Rectal smooth muscle tissue (tissue), 1 donor: ENCODE measurements around the gene SLC9C2.
"Not testable (repeated sequence)": the region's sequence is repeated elsewhere in the genome, so short reads cannot be mapped to it uniquely, and the experiment has no call there.

Source experiments
- H3K27ac ChIP-seq: one replicate; pipeline ENCODE4 v1.7.0; 2013; ENCODE audit warnings: low read depth, low read length, inconsistent platforms
- H3K27me3 ChIP-seq: one replicate; pipeline ENCODE4 v1.7.0; 2013; ENCODE audit warnings: low read length; ENCODE audit not compliant: control insufficient read depth, insufficient read depth
- H3K36me3 ChIP-seq: one replicate; pipeline ENCODE4 v1.7.0; 2013; ENCODE audit warnings: low read length; ENCODE audit not compliant: control insufficient read depth, insufficient read depth
- H3K4me1 ChIP-seq: one replicate; pipeline ENCODE4 v1.7.0; 2013; ENCODE audit warnings: low read length; ENCODE audit not compliant: control insufficient read depth, insufficient read depth
- H3K4me3 ChIP-seq: one replicate; pipeline ENCODE4 v1.7.0; 2013; ENCODE audit warnings: low read length
- H3K9ac ChIP-seq: one replicate; pipeline ENCODE4 v1.7.0; 2013; ENCODE audit warnings: low read length

Gene SLC9C2

GRCh38 chr1:173613086-173613485 lies 10.2 kb upstream of the SLC9C2 start:
- H3K36me3 ChIP-seq, H3K4me1 ChIP-seq, H3K9ac ChIP-seq, H3K4me3 ChIP-seq, H3K27ac ChIP-seq, H3K27me3 ChIP-seq: not testable (repeated sequence)

- Histone ChIP-seq H3K4me1 (no peaks in the 10 kb centered on the region), H3K4me3 (no peak overlapping the region), H3K9ac (no peak overlapping the region), H3K36me3 (no peaks in the 10 kb centered on the region), H3K27ac (no peak overlapping the region), H3K27me3 (no peaks in the 10 kb centered on the region)
These were observed 5.8 kb upstream of the SLC9C2 start for GRCh38 chr1:173608503-173609216.

- H3K27ac ChIP-seq, result no peak overlapping the region
- no peak overlapping the region for H3K9ac ChIP-seq
- no peaks in the 10 kb centered on the region for H3K4me1 ChIP-seq
- H3K4me3 ChIP-seq, result no peak overlapping the region
- no peaks in the 10 kb centered on the region for H3K36me3 ChIP-seq
- H3K27me3 ChIP-seq, result no peaks in the 10 kb centered on the region
These were observed 1.3 kb downstream of the SLC9C2 start for GRCh38 chr1:173601588-173601987.

- no peak overlapping the region for H3K4me3 ChIP-seq
- no peaks in the 10 kb centered on the region for H3K4me1 ChIP-seq
- no peak overlapping the region for H3K9ac ChIP-seq
These were observed 6.6 kb downstream of the SLC9C2 start for GRCh38 chr1:173596097-173596825.

GRCh38 chr1:173591138-173591537 lies 11.7 kb downstream of the SLC9C2 start:
- H3K4me3 ChIP-seq, H3K4me1 ChIP-seq, H3K36me3 ChIP-seq, H3K9ac ChIP-seq, H3K27me3 ChIP-seq, H3K27ac ChIP-seq: not testable (repeated sequence)

More at GRCh38 chr1:173596097-173596825, 6.6 kb downstream of the SLC9C2 start:
- Histone ChIP-seq H3K27me3 (no peaks in the 10 kb centered on the region), H3K27ac (no peak overlapping the region), H3K36me3 (no peaks in the 10 kb centered on the region)

- Histone ChIP-seq H3K27me3 (no peaks in the 10 kb centered on the region), H3K9ac (no peak overlapping the region), H3K4me1 (no peaks in the 10 kb centered on the region), H3K27ac (no peak overlapping the region), H3K4me3 (no peak overlapping the region), H3K36me3 (no peaks in the 10 kb centered on the region)
These were observed 12.3 kb downstream of the SLC9C2 start for GRCh38 chr1:173590557-173590956.

GRCh38 chr1:173581383-173582079 lies 21.3 kb downstream of the SLC9C2 start:
- Histone ChIP-seq H3K4me1 (no peaks in the 10 kb centered on the region), H3K4me3 (no peak overlapping the region), H3K27me3 (no peaks in the 10 kb centered on the region), H3K9ac (no peak overlapping the region), H3K27ac (no peak overlapping the region), H3K36me3 (no peaks in the 10 kb centered on the region)

GRCh38 chr1:173580658-173581057 lies 22.2 kb downstream of the SLC9C2 start:
- H3K27me3 ChIP-seq, result no peaks in the 10 kb centered on the region
- no peak overlapping the region for H3K4me3 ChIP-seq
- no peaks in the 10 kb centered on the region for H3K4me1 ChIP-seq
- no peak overlapping the region for H3K9ac ChIP-seq
- no peaks in the 10 kb centered on the region for H3K36me3 ChIP-seq
- no peak overlapping the region for H3K27ac ChIP-seq

GRCh38 chr1:173580071-173580470 lies 22.8 kb downstream of the SLC9C2 start:
- Histone ChIP-seq H3K27ac (no peak overlapping the region), H3K27me3 (no peaks in the 10 kb centered on the region), H3K36me3 (no peaks in the 10 kb centered on the region), H3K4me1 (no peaks in the 10 kb centered on the region), H3K9ac (no peak overlapping the region), H3K4me3 (no peak overlapping the region)

- H3K27ac ChIP-seq, result no peak overlapping the region
- no peak overlapping the region for H3K9ac ChIP-seq
- H3K27me3 ChIP-seq, result no peaks in the 10 kb centered on the region
- H3K36me3 ChIP-seq, result no peaks in the 10 kb centered on the region
- no peak overlapping the region for H3K4me3 ChIP-seq
- H3K4me1 ChIP-seq, result no peaks in the 10 kb centered on the region
These were observed 29.3 kb downstream of the SLC9C2 start for GRCh38 chr1:173573596-173573995.

- no peaks in the 10 kb centered on the region for H3K27me3 ChIP-seq
- H3K36me3 ChIP-seq, result no peaks in the 10 kb centered on the region
- no peaks in the 10 kb centered on the region for H3K4me1 ChIP-seq
- no peak overlapping the region for H3K27ac ChIP-seq
- no peak overlapping the region for H3K4me3 ChIP-seq
- no peak overlapping the region for H3K9ac ChIP-seq
These were observed 30.5 kb downstream of the SLC9C2 start for GRCh38 chr1:173572201-173572873.

GRCh38 chr1:173570370-173571007 lies 32.4 kb downstream of the SLC9C2 start:
- no peaks in the 10 kb centered on the region for H3K27me3 ChIP-seq
- no peaks in the 10 kb centered on the region for H3K36me3 ChIP-seq
- no peak overlapping the region for H3K27ac ChIP-seq
- H3K4me3 ChIP-seq, result no peak overlapping the region
- no peaks in the 10 kb centered on the region for H3K4me1 ChIP-seq
- no peak overlapping the region for H3K9ac ChIP-seq
